HG03025 (cell line): ENCODE measurements around the gene PLCL2.
"Not testable (repeated sequence)": the region's sequence is repeated elsewhere in the genome, so short reads cannot be mapped to it uniquely, and the experiment has no call there.

ENCODE experiments used
- ATAC-seq: cut with Tn5 transposase; IDR thresholded peaks from one replicate; pipeline ENCODE4 v1.9.1; 2021; ENCODE audit warnings: mild to moderate bottlenecking, moderate library complexity; ENCODE audit not compliant: unreplicated experiment, low FRiP score

Gene PLCL2

GRCh38 chr3:17094551-17094950, 209.8 kb downstream of the PLCL2 start:
- ATAC-seq = no peak

DNA sequence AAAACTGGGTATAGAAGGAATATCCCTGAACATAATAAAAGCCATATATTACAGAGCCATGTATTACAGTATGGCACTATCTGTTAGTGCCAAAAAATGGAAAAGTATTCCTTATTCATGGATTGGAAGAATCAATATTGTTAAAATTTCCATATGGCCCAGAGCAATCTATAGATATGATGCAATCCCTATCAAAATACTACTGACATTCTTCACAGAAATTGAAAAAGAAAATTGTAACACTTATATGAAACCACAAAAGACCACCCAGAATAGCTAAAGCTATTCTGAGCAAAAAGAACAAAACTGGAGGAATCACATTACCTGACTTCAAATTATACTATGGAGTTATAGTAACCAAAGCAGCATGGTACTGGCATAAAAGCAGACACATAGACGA, 218.8 kb downstream of the PLCL2 start:
- no peak for ATAC-seq

DNA sequence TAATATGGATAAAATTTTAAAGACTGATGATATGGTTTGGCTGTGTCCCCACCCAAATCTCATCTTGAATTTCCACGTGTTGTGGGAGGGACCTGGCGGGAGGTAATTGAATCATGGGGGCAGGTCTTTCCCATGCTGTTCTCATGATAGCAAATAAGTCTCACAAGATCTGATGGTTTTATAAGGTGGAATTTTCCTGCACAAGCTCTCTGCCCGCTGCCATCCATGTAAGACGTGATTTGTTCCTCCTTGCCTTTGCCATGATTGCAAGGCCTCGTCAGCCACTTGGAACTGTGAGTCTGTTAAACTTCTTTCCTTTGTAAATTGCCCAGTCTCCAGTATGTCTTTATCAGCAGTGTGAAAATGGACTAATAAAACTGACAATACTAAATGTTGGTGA, 222.0 kb downstream of the PLCL2 start:
- not testable (repeated sequence) for ATAC-seq

- ATAC-seq = no peak
These were observed 226.1 kb downstream of the PLCL2 start for GRCh38 chr3:17110660-17111396.

- no peak for ATAC-seq
These were observed 226.8 kb downstream of the PLCL2 start for GRCh38 chr3:17111586-17111985.

- ATAC-seq = no peak
These were observed 230.4 kb downstream of the PLCL2 start for GRCh38 chr3:17115186-17115585.

DNA sequence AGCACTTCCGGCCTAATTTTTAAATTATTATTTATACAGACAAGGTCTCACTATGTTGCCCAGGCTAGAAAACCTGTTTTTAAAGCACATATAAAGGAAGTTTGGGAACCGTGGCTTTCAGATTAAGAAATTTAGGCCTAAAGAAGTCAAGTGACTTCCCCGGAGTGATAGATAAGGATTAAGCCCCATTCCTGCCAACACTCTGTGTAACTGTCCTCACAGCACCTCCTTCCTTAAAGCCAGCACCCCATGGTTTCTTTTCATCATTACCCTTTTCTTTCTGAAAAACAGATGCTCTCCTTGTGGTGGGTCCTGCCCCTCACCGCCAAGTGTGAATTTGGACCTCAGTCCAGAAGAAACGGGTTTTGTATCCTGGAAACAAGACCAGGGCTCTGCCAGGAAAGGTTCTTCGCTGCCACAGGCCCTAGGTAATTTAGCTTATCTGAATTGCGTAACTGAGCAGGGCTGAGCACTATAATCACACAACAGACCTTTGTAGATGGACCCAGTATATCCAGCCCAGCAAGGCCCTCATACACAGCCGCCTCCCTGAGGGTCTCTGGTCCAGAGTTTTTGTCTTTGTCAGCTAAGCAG, 231.3 kb downstream of the PLCL2 start:
- no peak for ATAC-seq

DNA sequence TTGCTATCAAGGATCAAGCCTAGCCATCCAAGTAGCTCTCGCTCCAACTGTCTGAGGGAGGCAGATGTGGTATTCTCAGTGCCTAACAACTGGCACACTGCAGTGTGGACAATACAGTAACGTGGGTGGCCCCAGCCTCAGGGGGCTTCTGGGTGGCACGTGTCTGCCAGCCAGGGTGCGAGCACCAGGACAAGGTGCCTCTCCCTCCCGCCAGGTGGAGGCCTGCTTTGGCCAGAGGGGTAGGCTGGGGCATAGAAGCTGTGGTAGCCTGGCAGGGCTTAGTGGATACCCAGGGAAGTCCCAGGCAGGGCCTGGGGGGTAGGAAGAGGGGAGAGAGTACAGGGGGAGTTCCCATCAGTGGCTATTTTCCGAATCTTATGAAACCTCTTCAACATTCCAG, 234.0 kb downstream of the PLCL2 start:
- no peak for ATAC-seq

DNA sequence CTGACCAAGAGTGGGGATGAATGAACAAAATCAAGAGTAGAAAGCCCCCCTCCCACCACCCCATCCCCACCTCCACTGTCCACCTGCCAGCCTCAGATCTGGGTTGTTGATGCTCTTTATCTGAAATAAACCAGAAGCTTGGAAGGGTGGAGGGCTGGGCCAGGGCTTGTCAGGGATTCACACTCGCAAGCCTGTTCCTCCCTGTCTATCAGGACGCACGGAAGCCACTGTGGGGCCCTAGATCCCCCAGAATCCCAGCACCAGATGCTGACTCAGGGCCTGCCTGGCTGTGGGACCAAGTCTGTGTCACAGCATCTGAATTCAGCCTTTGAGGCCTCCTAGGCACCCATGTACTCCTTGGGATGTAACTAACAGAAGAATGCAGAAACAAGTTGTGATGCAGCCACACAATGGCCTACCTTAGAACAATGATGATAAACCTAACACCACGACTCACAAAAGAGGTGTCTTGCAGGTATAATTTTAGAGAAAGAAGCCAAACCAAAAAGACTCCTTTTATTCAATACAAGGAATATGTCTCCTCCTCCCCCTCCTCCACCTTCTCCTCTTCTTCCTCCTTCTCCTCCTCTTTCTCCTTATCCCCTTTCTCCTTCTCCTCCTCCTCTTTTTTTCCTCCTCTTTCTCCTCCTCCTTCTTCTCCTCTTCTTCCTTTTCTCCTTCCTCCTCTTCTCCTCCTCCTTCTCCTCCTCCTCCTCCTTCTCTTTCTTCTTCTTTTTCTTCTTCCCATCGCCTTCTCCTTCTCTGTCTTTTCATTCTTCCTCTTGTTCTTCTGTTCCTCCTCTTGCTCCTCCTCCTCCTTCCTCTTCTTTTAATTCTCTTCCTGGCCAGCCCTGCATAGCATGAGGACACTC, 234.7 kb downstream of the PLCL2 start:
- no peak for ATAC-seq

GRCh38 chr3:17120115-17120514, 235.4 kb downstream of the PLCL2 start:
- no peak for ATAC-seq

GRCh38 chr3:17121336-17121735, 236.6 kb downstream of the PLCL2 start:
- ATAC-seq = no peak

DNA sequence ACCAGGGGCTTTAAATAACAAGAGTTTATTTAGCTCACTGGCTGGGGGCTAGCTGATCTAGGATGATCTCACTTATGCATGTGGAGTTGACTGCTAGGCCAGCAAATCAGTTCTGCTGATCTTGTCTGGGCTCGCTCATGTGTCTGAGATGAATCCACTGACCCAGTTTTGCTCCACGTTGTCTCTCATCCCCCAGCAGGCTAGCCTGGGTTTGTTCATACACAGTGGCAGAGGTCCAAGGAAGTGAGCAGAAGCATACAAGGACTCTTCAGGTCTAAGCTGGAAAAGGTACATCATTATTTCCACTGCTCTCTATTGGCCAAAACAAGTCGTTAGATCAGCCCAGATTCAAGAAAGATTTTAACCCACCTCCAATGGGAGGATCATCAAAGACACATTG, 238.0 kb downstream of the PLCL2 start:
- no peak for ATAC-seq

GRCh38 chr3:17125738-17126442, 241.1 kb downstream of the PLCL2 start:
- no peak for ATAC-seq

- ATAC-seq = not testable (repeated sequence)
These were observed 243.9 kb downstream of the PLCL2 start for GRCh38 chr3:17128671-17129070.

- no peak for ATAC-seq
These were observed 244.8 kb downstream of the PLCL2 start for GRCh38 chr3:17129556-17129955.

- no peak for ATAC-seq
These were observed 246.2 kb downstream of the PLCL2 start for GRCh38 chr3:17130956-17131355.

GRCh38 chr3:17132286-17133115, 247.7 kb downstream of the PLCL2 start:
- ATAC-seq = no peak

DNA sequence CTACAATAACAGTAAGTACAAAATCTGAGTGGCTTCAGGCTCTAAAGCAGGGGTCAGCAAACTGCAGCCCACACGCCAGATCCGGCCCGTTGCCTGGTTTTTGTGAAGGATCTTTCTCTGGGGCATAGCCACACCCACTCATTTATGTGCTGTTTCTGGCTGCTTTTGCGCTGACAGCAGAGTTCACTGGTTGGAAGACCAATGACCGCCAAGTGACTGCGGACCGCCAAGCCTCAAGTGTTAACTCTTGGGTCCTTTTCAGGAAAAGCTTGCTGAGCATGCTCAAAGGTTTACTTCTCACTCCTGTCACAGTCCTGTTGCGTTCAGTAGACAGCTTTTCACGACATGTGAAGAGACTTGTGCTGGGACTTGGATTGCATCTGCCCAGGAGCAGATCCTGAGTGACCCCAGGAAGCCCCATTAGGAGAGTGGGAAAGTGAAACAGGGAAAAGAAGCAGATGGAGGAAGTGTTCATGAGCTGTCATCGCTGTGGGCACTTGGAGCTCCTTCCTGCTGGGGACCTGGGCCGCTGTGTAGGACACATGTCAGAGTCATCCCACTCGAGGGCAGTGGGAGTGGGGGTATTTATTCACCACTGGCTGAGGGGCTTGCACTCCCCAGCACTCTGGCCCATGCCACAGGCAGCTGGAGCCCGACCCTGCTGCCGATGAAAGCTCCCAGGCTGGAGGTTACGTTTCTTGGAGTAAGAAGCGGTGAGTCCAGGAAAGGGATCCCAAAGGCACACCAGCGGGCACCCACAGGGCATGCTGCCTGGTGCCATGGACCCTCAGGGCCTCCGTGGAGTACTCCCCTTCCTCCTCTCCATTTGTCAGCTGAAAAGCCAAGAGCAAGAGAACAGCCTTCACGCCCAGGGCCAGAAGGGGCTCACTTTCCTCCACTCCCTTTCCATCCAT, 249.1 kb downstream of the PLCL2 start:
- ATAC-seq = no peak

DNA sequence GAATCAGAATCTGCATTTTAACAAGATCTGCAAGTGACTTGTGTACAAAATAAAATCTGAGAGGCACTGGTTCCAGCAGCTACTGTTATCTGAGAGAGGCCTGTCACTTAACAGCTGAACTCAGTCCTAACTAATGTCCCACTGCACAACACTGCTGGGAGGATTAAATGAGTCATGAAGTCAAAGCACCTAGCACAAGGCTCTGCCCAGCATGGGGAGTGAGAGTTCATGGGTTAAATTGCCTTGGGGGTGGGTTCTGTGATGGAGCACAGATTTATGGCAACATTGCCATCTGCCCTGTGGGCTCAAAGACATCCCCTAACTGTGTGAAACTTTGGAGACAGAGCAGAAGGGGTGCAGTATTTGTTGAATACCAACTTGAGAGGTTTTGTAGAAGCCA, 250.9 kb downstream of the PLCL2 start:
- no peak for ATAC-seq
